Activated CD4-positive, CD25-positive, alpha-beta regulatory T cell (primary cell): Measurements from ENCODE around the gene APBB3.
"Not testable (repeated sequence)": the region's sequence is repeated elsewhere in the genome, so short reads cannot be mapped to it uniquely, and the experiment has no call there.

ENCODE experiments used
- DNase-seq, 4 experiments: peaks; one replicate each; lab custom pipeline; 2025; lab: John Stamatoyannopoulos, UW

The APBB3 gene

GRCh38 chr5:140564196-140565023, at the start of gene APBB3, which contains the start of gene SLC35A4:
APBB3 (minus strand) TSS chr5:140564598; CDS start chr5:140564245, 353 bp downstream.
SLC35A4 (plus strand) TSS chr5:140564828; CDS start chr5:140567170, 2,342 bp downstream.
- peak; percentile 90 to 97 (median 96) for DNase-seq

GRCh38 chr5:140611020-140611521, 46.7 kb upstream of the APBB3 start:
- no peak for DNase-seq

GRCh38 chr5:140609126-140609525, 44.7 kb upstream of the APBB3 start:
- DNase-seq: no peak

- DNase-seq: no peak
Observed at GRCh38 chr5:140608722-140609121, 44.3 kb upstream of the APBB3 start.

GRCh38 chr5:140607031-140607430, 42.6 kb upstream of the APBB3 start:
- no peak for DNase-seq

- no peak for DNase-seq
Observed at GRCh38 chr5:140605879-140606278, 41.5 kb upstream of the APBB3 start.

GRCh38 chr5:140603734-140604133, 39.3 kb upstream of the APBB3 start:
- no peak for DNase-seq

- not testable (repeated sequence) for DNase-seq
Observed at GRCh38 chr5:140603446-140603698, 39.0 kb upstream of the APBB3 start.

- DNase-seq: no peak
Observed at GRCh38 chr5:140602147-140602546, 37.7 kb upstream of the APBB3 start.

GRCh38 chr5:140600096-140600495, 35.7 kb upstream of the APBB3 start:
- DNase-seq: no peak

- DNase-seq: no peak
Observed at GRCh38 chr5:140598836-140599235, 34.4 kb upstream of the APBB3 start.

GRCh38 chr5:140596321-140596741, 31.9 kb upstream of the APBB3 start:
- no peak for DNase-seq

GRCh38 chr5:140595538-140596300, 31.3 kb upstream of the APBB3 start:
- no peak for DNase-seq

GRCh38 chr5:140594169-140594568, 29.8 kb upstream of the APBB3 start:
- DNase-seq: no peak

- DNase-seq: not testable (repeated sequence)
Observed at GRCh38 chr5:140593070-140593469, 28.7 kb upstream of the APBB3 start.

- no peak for DNase-seq
Observed at GRCh38 chr5:140591747-140592372, 27.5 kb upstream of the APBB3 start.

- no peak for DNase-seq
Observed at GRCh38 chr5:140590861-140591260, 26.5 kb upstream of the APBB3 start.

- DNase-seq: no peak
Observed at GRCh38 chr5:140588311-140589070, 24.1 kb upstream of the APBB3 start.

GRCh38 chr5:140587495-140587894, 23.1 kb upstream of the APBB3 start:
- DNase-seq: no peak

GRCh38 chr5:140579188-140579747, 14.9 kb upstream of the APBB3 start:
- not testable (repeated sequence) for DNase-seq

GRCh38 chr5:140576776-140577201, 12.4 kb upstream of the APBB3 start:
- DNase-seq: no peak
